Measurements from ENCODE around the gene SYTL3.

The SYTL3 gene

GRCh38 chr6:158764926-158765325 is 115.1 kb downstream of the SYTL3 start:
- no peak for TF ChIP-seq CTCF (conservative IDR thresholded peaks at IDR 0.05; ENCODE audit: control insufficient read depth, insufficient read depth, low read depth, low read length)
- H3K4me3 ChIP-seq (ENCODE audit: control insufficient read depth, low read depth, low read length) = no peak overlapping the region
- DNase-seq (ENCODE audit: low read depth) = no peak

- no peak for DNase-seq (ENCODE audit: low read depth)
- H3K4me3 ChIP-seq (ENCODE audit: control insufficient read depth, low read depth, low read length) = no peak overlapping the region
- TF ChIP-seq CTCF (conservative IDR thresholded peaks at IDR 0.05; ENCODE audit: control insufficient read depth, insufficient read depth, low read depth, low read length) = no peak
Observed at GRCh38 chr6:158765499-158766068, 115.7 kb downstream of the SYTL3 start.

GRCh38 chr6:158766621-158767455 is 117.0 kb downstream of the SYTL3 start:
- no peak for DNase-seq (ENCODE audit: low read depth)
- no peak overlapping the region for H3K4me3 ChIP-seq (ENCODE audit: control insufficient read depth, low read depth, low read length)
- TF ChIP-seq CTCF (conservative IDR thresholded peaks at IDR 0.05; ENCODE audit: control insufficient read depth, insufficient read depth, low read depth, low read length) = no peak

- no peak overlapping the region for H3K4me3 ChIP-seq (ENCODE audit: control insufficient read depth, low read depth, low read length)
- no peak for TF ChIP-seq CTCF (conservative IDR thresholded peaks at IDR 0.05; ENCODE audit: control insufficient read depth, insufficient read depth, low read depth, low read length)
- DNase-seq (ENCODE audit: low read depth) = no peak
Observed at GRCh38 chr6:158767709-158768108, 117.9 kb downstream of the SYTL3 start.

- no peak for TF ChIP-seq CTCF (conservative IDR thresholded peaks at IDR 0.05; ENCODE audit: control insufficient read depth, insufficient read depth, low read depth, low read length)
- H3K4me3 ChIP-seq (ENCODE audit: control insufficient read depth, low read depth, low read length) = no peak overlapping the region
- no peak for DNase-seq (ENCODE audit: low read depth)
Observed at GRCh38 chr6:158768436-158768835, 118.6 kb downstream of the SYTL3 start.

GRCh38 chr6:158769234-158769770 is 119.4 kb downstream of the SYTL3 start:
- no peak overlapping the region for H3K4me3 ChIP-seq (ENCODE audit: control insufficient read depth, low read depth, low read length)
- DNase-seq (ENCODE audit: low read depth) = no peak
- TF ChIP-seq CTCF (conservative IDR thresholded peaks at IDR 0.05; ENCODE audit: control insufficient read depth, insufficient read depth, low read depth, low read length) = no peak

Measured in fibroblast of mammary gland (primary cell).